ES-I3 (cell line): Measurements from ENCODE around the gene PTPRG.

ENCODE experiments used
- H3K36me3 ChIP-seq: 2 replicates; pipeline ENCODE4 v1.6.1; 2013; ENCODE audit warnings: mild to moderate bottlenecking, low read length, control low read depth, moderate library complexity; ENCODE audit not compliant: insufficient read depth
- H3K4me1 ChIP-seq: 2 replicates; pipeline ENCODE4 v1.6.1; 2013; ENCODE audit warnings: mild to moderate bottlenecking, control low read depth, low read length; ENCODE audit not compliant: insufficient read depth
- H3K9ac ChIP-seq: 2 replicates; pipeline ENCODE4 v1.6.1; 2013; ENCODE audit warnings: low read depth, mild to moderate bottlenecking, low read length, moderate library complexity
- H3K9me3 ChIP-seq: 2 replicates; pipeline ENCODE4 v1.6.1; 2013; ENCODE audit warnings: mild to moderate bottlenecking, low read length, moderate library complexity; ENCODE audit not compliant: control insufficient read depth, insufficient read depth

Gene PTPRG

DNA sequence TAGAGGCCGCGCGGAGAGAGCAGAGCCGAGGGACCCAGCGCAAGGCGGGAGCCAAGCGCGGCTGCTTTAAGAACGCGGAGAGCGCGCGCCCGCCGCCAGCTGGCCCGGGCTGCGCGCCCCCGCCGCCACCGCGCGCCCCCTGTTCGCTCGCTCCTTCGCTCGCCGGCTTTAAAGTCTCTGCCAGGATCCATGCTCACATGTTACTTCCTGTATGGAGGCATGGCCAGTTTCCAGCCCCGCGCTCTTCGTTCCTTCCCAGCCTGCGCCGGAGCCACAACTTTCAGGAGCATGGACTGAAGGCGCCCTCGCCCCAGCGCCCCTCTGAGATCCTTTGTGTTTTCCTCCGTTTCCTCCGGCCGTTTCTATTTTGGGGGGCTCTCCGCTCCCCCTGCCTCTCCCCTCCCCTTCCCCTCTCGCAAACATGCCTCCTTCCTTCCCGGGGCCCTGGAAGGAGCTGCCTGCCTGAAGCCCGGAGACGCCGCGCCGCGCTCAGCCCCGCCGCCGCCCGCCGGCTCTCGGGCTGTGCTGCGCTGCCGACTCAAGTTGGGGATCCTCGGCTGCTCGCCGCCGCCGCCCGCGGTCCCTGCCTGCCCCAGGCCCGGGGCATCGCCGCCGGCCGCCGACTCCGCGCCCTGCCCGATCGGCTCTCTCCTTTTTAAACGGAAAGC, at the start of gene PTPRG:
Gene PTPRG, plus strand, starts transcription at position 198 of the 668 bp plus-strand sequence. CDS start 717 bp downstream, outside the sequence.
- peak within 1 kb of the TSS; percentile 100 for H3K9ac ChIP-seq
- peaks cover 11% of the 10 kb centered on the region for H3K4me1 ChIP-seq
- no peaks in the 10 kb centered on the region for H3K9me3 ChIP-seq
- H3K36me3 ChIP-seq: no peaks in the 10 kb centered on the region

DNA sequence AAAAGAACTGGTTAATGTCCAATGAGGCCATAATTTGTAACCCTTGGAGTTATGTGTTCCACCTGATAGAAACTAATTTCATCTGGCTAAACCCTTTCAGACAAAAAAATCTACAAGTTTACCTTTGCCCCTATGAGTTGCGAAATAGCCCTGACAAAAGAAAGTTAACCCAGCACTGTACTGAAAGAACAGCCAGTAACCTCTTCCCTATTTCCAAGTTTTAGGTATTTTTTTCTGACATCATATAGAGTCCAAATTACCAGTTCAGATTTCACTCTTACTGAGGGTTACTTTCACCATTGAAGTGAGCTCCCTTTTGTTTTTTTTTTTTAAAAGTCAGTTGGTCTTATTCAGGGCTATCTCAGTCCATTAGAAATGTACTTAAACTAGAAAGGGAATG, 42.8 kb upstream of the PTPRG start:
- H3K36me3 ChIP-seq: no peaks in the 10 kb centered on the region
- H3K4me1 ChIP-seq: peaks cover 8% of the 10 kb centered on the region; the same call in 1 of the 2 replicates
- no peaks in the 10 kb centered on the region; the same call in 1 of the 2 replicates for H3K9me3 ChIP-seq
- no peak overlapping the region for H3K9ac ChIP-seq

DNA sequence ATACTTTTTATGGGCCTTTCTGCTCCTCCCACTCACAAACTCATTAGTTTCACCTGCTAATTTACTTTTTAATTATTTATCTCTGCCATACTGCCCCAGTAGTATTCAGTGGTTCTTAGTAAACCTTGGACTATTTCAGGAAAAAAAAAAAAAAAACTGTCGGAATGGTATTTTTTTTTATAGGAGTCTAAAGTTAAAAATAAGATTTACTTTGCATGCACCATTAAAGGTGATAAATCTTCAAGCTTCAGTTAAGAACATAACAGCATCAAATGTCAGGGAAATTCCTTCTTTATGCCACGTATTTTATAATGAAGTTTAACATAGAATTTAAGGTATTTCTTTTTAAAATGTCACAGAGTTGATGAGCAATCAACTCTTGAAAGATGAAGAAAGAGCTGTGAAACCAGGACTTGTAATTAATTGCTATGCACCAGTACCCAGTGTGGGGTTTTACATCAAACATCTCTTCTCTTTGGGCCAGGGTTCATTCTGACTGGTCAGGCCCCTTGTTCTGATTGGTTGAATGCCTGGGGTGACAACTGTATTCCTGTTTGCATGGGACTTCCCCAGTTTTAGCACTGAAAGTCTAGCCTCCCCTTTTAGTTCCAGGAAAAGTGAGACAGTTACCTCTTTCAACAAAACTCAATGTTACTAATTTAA, 40.3 kb upstream of the PTPRG start:
- Histone ChIP-seq H3K9ac (no peak overlapping the region), H3K4me1 (peaks cover 8% of the 10 kb centered on the region; the same call in 1 of the 2 replicates), H3K9me3 (no peaks in the 10 kb centered on the region), H3K36me3 (no peaks in the 10 kb centered on the region)

DNA sequence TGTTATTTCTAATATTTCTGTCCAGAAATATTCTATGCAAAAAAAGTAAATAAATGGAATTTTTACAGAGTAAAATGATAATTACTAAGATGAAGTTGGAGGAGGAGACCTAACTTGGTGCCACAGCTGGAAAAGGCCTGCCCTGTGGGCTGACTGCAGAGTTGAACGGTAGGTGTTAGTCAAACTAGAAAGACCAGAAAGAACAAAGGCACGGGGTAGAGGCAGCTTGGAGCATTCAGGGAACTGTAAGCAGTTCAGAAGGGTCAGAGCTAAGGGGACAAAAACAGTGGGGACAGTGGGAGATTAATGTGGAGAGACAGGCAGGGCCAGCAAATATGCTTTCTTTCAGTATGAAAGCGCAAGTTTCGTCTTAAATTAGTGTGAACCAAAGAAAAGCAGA, 39.3 kb upstream of the PTPRG start:
- H3K36me3 ChIP-seq: no peaks in the 10 kb centered on the region
- H3K9me3 ChIP-seq: no peaks in the 10 kb centered on the region
- peaks cover 12% of the 10 kb centered on the region; the same call in 1 of the 2 replicates for H3K4me1 ChIP-seq
- no peak overlapping the region for H3K9ac ChIP-seq

DNA sequence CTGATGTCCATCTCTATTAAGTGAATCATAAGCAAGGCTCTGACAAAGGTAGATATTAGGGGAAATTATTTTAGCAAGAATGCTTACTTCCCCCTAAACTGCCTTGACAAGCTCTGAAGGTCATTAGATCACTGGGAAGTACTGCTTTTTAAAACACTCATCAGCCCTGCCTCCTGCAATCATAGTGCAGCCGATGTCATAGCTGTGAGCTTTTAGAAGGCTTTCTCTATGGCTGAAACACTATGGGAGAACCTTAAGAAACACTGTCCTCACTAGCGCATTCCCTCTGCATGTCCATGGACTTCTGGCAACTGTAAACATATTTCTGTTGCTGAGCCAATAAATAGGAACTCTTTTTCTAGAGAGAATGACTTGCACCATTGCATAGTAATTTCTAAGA, 38.7 kb upstream of the PTPRG start:
- H3K9me3 ChIP-seq: no peaks in the 10 kb centered on the region
- peaks cover 12% of the 10 kb centered on the region; the same call in 1 of the 2 replicates for H3K4me1 ChIP-seq
- H3K36me3 ChIP-seq: no peaks in the 10 kb centered on the region
- no peak overlapping the region for H3K9ac ChIP-seq

DNA sequence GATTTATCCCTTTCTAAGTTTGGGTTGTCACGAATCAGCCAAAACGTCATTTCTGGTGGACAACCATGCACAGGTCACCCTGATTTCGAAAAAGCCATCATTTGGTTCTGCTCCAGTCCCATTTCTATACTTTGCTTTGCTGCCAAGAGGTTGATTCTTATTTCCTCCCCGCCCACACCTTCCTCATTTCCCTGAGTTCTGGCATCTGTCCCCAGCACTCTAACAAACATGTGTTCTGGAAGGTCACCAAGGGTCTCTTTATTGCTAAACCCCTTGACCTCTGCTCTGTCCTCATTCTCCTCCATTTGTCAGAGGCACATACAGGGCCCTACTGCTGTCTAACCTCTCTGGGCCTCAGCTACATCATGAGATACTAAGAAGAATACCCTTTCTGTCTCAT, 36.4 kb upstream of the PTPRG start:
- H3K36me3 ChIP-seq: no peaks in the 10 kb centered on the region
- no peaks in the 10 kb centered on the region for H3K9me3 ChIP-seq
- H3K9ac ChIP-seq: no peak overlapping the region
- peaks cover 12% of the 10 kb centered on the region; the same call in 1 of the 2 replicates for H3K4me1 ChIP-seq

DNA sequence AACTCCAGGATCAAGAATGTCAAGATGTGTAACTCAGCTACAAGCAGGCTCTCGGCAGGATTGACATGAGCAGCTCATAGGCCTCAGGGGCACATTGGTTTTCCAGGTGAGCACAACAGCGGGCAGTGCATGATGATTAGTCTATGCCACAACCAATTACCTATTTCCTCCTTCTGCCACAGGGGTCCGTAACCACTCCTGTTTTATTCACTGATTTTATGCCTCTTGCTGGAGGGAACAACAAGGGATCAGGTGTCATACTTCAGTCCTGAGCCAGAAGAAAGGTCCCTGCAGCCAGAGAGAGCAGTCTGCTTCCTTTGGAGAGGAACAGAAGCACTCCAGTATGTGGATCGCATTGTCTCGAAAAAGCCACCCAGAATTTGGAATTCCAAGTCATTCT, 35.1 kb upstream of the PTPRG start:
- H3K9ac ChIP-seq: no peak overlapping the region
- H3K36me3 ChIP-seq: no peaks in the 10 kb centered on the region
- H3K9me3 ChIP-seq: no peaks in the 10 kb centered on the region
- H3K4me1 ChIP-seq: peaks cover 14% of the 10 kb centered on the region; the same call in 1 of the 2 replicates

DNA sequence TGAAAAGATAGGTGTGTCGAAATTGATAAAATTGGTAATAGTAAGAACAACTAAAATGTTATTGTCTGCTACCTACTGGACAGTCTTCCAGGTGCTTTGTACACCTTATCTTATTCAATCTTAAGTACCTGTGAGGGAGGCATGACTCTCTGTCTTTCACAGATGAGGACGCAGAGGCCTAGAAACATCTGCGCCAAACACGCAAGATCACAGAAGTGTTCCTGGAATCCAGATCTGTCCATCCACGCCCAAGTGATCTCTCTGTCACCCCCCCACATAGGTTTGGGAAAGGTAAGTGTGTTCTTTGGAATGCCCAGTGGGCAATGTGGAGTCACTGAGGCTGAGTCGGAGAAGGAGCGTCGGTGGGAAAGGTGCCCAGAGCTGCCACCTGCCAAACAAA, 34.4 kb upstream of the PTPRG start:
- H3K9me3 ChIP-seq: no peaks in the 10 kb centered on the region
- H3K36me3 ChIP-seq: no peaks in the 10 kb centered on the region
- peaks cover 19% of the 10 kb centered on the region; the same call in 1 of the 2 replicates for H3K4me1 ChIP-seq
- H3K9ac ChIP-seq: no peak overlapping the region

DNA sequence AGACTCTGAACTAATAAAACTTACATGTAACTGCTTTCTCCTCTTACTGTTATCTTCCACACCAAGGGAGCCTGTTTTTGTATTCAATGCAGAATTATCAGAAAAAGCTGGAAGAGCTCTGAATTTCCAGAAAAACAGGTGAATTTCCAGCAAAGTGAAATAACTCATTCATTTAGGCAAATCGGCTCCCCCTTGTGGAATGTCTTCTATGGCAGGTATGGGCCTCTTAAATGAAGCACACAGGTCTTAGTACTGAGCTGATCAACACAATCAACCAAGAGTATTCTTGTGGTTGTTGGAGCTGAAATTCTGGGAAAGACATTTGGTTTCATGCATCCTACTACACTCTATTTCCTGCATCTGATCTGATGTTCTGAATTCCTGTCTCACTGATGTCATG, 31.0 kb upstream of the PTPRG start:
- Histone ChIP-seq H3K4me1 (peaks cover 16% of the 10 kb centered on the region; the same call in 1 of the 2 replicates), H3K9me3 (no peaks in the 10 kb centered on the region)

DNA sequence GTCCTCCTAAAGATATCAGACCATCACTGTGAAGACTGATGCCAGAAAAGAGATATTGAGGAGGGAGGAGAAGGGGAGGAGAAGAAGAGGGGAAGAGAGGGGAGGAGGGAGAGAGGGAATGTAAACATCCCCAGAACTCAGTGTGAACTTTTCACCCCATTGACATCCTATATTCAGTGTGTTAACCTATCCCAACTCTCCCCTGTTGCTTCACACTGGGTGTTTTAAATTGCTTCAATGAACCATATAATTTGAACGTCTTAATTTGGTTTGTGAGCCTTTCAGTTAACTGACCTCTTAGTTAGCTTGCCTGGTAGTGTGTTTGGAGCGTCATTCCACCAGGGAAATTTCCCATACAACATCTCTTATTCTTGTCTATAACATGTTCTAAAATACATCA, 29.8 kb upstream of the PTPRG start:
- H3K9ac ChIP-seq: no peak overlapping the region
- H3K36me3 ChIP-seq: no peaks in the 10 kb centered on the region
- H3K4me1 ChIP-seq: peaks cover 18% of the 10 kb centered on the region
- no peaks in the 10 kb centered on the region for H3K9me3 ChIP-seq

More for the DNA sequence above, 31.0 kb upstream of the PTPRG start:
- Histone ChIP-seq H3K36me3 (no peaks in the 10 kb centered on the region), H3K9ac (no peak overlapping the region)

DNA sequence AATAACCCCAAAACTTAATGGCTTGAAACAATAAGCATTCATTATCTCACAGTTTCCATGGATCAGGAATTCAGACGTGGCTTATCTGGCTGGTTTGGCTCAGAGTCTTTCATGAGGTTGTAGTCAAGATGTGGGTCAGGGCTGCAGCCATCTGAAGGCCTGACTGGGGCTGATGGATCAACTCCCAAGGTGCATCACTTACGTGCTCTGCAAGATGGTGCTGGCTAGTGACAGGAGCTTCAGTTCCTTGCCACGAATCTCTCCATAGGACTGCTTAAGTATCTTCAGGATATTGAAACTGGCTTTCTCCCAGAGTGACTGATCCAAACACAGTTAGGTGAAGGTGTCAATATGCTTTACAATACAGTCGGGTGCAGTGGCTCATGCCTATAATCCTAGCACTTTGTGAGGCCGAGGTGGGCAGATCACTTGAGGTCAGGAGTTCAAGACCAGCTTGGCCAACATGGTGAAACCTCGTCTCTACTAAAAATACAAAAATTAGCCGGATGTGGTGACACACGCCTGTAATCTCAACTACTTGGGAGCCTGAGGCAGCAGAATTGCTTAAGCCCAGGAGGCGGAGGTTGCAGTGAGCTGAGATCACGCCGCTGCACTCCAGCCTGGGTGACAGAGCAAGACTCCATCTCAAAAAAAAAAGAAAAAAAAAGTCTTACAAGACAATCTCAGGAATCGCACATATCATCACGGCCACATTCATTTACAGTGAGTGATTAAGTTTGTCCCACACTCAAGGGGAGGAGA, 28.5 kb upstream of the PTPRG start:
- Histone ChIP-seq H3K9me3 (no peaks in the 10 kb centered on the region), H3K4me1 (peaks cover 28% of the 10 kb centered on the region), H3K36me3 (no peaks in the 10 kb centered on the region), H3K9ac (no peak overlapping the region)

DNA sequence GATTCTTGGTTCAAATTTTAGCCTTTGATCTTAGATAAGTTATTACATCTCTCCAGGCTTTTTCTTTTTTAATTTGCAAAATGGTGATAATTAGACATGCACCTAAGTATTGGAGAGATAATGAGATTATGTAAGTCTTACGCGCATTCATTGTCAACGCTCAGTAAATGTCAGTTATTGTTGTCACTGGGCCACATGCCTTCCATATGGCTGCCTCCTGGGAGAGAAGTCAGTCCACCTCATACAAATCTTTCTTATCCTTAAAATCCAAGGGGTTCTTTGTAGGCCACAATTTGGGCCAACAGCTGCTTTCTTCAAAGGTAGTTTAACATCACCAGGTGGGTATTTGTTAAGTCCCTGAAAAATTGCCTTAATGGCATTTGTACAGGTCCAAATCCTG, 25.5 kb upstream of the PTPRG start:
- peaks cover 30% of the 10 kb centered on the region for H3K4me1 ChIP-seq
- no peak overlapping the region for H3K9ac ChIP-seq
- no peaks in the 10 kb centered on the region for H3K9me3 ChIP-seq
- H3K36me3 ChIP-seq: no peaks in the 10 kb centered on the region

DNA sequence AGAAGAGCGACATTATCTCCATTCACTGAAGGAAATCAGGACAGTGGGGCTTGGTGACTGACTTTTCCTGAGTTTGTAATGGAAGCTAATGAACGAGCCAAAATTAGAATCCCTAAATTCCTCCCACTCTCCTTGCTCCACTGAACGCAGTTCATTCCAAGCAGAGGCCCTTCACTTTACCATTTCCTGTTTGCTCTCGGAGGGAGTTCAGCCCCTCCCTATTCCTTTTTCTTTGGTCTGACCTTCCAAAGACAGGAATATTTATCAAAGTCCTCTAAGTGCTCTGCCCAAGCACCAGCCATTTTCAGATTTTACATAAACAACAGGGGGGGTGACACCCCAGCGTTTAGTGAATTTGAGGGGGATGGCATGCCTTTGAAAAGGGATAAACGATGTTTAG, 24.0 kb upstream of the PTPRG start:
- Histone ChIP-seq H3K9ac (peak overlapping the region; percentile 44), H3K9me3 (no peaks in the 10 kb centered on the region), H3K4me1 (peaks cover 16% of the 10 kb centered on the region), H3K36me3 (no peaks in the 10 kb centered on the region)

DNA sequence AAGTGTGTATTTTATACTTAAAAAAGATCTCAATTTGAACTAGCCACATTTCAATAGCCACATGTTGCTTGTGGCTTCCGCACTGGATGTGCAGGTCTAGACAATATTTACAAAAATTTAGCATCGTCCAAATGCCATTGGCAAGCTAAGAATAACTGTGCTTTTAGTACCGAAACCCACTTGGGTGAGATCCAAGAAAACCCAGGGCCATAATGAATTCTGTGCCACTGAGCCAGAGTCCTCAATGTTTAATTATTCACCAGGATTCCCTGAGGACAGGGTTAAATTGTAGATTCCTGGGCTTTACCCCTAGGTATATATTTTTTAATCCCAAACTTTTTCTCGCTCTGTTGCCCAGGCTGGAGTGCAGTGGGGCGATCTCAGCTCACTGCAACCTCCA, 22.9 kb upstream of the PTPRG start:
- Histone ChIP-seq H3K9ac (no peak overlapping the region), H3K4me1 (peaks cover 16% of the 10 kb centered on the region), H3K9me3 (no peaks in the 10 kb centered on the region), H3K36me3 (no peaks in the 10 kb centered on the region)
